AG04449 (cell line): Measurements from ENCODE around the gene KRTAP10-4.
"Not testable (repeated sequence)": the region's sequence is repeated elsewhere in the genome, so short reads cannot be mapped to it uniquely, and the experiment has no call there.

Experiments
- CTCF ChIA-PET: fragments of 350-600 bp; formaldehyde crosslinking; extraction: SDS; loops from one replicate; lab custom pipeline; 2021; ENCODE audit warnings: antibody characterized with exemption; lab: Yijun Ruan, JAX
- POLR2A ChIA-PET: fragments of 400-600, 350-600 bp; formaldehyde crosslinking; extraction: SDS; loops from one replicate; lab custom pipeline; 2020; ENCODE audit warnings: antibody characterized with exemption, inconsistent platforms; lab: Yijun Ruan, JAX
- DNase-seq: peaks from one replicate; pipeline ENCODE4 v3.0.0-alpha.2; 2010; ENCODE audit warnings: low read depth, low spot score
- H3K4me3 ChIP-seq: 2 replicates; pipeline ENCODE4 v1.5.1; 2011; ENCODE audit warnings: low read depth, mild to moderate bottlenecking, control low read depth, low read length
- TF ChIP-seq, protein P1 (sequence below): IDR thresholded peaks from one replicate; pipeline ENCODE4 v1.5.1; 2011; ENCODE audit warnings: mild to moderate bottlenecking, moderate library complexity, low read length, control low read depth, inconsistent platforms; ENCODE audit not compliant: insufficient read depth; ENCODE audit errors: missing control alignments

KRTAP10-4 gene

DNA sequence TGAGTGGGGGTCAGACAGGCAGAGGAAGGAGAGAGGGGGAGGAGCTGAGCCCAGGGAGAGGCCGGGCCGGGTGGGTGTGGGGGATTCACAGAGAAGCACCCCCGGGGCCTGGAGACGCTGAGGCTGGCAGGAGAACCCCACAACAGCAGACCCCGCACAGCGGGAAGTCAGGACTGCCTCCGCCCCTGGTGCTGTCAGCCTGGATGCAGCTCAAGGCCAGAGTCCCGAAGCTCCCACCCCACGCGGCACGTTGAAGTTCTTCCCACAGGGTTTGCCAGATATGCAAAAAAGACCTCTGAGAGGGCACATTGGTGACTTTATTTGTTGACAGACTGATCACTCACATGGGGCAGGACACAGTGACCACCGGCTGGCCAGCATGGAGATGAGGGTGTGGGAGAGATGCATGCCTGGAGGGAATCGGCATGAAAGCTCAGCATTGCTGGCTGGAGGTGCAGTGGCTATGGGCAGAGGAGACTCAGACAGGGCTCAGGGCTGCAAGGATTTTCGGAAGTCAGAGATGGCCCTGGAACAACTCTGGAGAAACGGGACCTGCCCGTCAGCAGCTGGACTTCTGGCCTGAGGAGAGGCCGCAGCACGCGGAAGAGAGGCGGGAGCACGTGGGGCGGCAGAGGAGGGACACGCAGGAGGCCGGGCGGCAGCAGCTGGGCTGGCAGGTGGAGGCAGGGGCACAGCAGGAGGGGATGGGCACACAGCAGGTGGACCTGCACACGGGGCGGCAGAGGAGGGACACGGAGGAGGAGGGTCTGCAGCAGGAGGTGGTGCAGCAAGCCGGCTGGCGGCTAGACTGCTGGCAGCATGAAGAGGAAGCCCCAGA is 15.8 kb upstream of the KRTAP10-4 start:
- ChIA-PET POLR2A (no interaction called here), CTCF (no interaction called here)
- DNase-seq, result no peak
- TF ChIP-seq, protein P1, sequence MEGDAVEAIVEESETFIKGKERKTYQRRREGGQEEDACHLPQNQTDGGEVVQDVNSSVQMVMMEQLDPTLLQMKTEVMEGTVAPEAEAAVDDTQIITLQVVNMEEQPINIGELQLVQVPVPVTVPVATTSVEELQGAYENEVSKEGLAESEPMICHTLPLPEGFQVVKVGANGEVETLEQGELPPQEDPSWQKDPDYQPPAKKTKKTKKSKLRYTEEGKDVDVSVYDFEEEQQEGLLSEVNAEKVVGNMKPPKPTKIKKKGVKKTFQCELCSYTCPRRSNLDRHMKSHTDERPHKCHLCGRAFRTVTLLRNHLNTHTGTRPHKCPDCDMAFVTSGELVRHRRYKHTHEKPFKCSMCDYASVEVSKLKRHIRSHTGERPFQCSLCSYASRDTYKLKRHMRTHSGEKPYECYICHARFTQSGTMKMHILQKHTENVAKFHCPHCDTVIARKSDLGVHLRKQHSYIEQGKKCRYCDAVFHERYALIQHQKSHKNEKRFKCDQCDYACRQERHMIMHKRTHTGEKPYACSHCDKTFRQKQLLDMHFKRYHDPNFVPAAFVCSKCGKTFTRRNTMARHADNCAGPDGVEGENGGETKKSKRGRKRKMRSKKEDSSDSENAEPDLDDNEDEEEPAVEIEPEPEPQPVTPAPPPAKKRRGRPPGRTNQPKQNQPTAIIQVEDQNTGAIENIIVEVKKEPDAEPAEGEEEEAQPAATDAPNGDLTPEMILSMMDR, result no peak
- H3K4me3 ChIP-seq, result no peak overlapping the region

DNA sequence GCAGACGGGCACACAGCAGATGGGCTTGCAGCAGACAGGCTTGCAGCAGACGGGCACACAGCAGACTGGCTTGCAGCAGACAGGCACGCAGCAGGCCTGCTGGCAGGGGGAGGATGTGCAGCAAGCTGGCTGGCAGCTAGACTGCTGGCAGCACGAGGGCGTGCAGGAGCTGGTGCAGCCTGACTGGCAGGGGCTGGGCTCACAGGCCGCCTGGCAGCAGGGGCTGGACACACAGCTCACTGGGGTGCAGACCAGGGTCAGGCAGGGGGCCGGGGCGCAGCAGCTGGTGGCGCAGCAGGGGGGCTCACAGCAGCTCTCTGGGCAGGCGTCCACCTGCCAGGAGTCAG is 15.2 kb upstream of the KRTAP10-4 start:
- H3K4me3 ChIP-seq, DNase-seq, POLR2A ChIA-PET, CTCF ChIA-PET: not testable (repeated sequence)

DNA sequence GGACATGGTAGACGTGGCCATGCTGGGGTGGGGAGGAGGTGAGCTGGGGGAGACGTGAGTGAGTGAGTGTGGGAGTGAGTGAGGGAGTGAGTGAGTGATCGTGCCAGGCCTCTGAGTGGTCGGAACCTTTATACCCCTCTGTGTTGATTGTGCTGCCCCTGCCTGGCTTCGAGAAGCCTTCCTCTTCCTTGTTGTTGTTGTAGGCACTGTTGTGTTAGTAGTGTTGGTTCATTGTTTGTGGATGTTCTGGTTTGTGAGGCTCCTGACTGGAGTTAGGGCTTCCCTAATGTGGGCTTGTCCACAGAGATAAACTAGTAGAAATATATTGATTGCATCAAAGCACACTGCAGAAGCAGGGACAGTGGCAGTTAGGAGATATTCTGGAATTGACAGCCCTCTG is 14.8 kb upstream of the KRTAP10-4 start, which contains the start of gene KRTAP10-3:
Gene KRTAP10-3, minus strand, starts transcription at position 101 of the 400 bp plus-strand sequence. Its CDS starts 80 bp downstream, at position 21.
- H3K4me3 ChIP-seq, result no peak within 1 kb of the TSS
- TF ChIP-seq, protein P1, result no peak
- CTCF ChIA-PET, result no interaction called here
- POLR2A ChIA-PET, result no interaction called here
- DNase-seq, result no peak

DNA sequence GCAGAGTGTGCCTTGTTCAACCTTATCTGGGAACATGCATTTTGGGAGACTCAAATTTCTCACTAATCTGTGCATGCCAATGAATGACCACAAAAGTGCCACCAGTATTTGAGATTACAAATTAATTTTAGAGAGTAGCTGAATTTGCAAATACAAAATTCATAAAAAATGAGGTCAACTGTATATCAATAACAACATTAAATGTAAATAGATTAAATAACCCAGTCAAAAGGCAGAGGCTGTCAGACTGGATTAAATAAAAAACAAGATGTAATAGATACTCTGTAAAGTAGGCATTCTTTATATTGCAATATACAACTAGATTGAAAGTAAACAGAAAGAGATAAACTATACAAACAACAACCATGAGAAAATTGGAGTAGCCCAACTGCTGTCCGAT is 9.4 kb upstream of the KRTAP10-4 start:
- DNase-seq, result no peak
- ChIA-PET POLR2A (no interaction called here), CTCF (no interaction called here)
- TF ChIP-seq, protein P1, result no peak
- H3K4me3 ChIP-seq, result no peak overlapping the region

DNA sequence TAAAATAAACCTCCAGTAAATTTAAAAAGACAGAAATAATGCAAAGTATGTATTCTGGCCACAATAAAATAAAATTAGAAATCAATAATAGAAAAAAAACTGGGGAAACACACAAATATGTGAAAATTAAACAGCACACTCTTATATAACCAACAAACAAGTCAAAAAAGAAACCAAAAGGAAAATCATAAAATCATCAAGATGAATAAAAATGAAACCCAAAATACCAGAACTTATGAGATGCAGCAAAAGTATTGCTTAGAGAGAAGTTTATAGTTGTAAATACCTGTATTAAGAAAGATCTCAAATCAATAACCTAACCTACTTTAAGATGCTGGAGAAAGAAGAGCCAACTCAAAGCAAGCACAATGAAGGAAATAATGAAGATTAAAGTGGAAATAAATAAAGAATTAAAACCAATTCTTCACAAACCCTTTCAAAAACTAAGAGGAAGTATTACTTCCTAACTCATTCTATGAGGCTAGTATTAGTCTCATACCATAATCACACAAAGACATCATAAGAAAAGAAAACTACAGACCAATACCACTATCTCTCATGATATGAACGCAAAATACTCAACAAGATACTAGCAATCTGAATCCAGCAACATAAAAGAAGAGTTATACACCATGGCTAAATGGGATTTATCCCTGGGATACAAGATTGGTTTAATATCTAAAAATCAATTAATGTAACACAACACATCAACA is 8.5 kb upstream of the KRTAP10-4 start:
- DNase-seq, result no peak
- TF ChIP-seq, protein P1, result no peak
- ChIA-PET CTCF (no interaction called here), POLR2A (no interaction called here)
- no peak overlapping the region for H3K4me3 ChIP-seq

DNA sequence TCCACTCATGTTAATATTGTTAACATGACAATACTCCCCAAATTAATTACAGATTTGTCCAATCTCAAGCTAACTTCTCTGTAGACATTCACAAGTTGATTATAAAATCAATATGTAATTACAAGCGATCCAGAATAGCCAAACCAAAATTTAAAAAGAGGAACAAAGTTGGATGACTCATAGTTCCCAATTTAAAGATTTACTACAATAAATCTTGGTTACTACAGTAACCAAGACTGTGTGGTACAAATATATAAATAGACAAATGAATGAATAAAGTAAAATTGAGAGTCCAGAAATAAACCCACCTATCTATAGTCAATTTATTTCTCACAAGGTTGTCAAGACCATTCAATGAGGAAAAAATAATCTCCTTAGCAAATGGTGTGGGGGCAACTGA is 7.1 kb upstream of the KRTAP10-4 start:
- POLR2A ChIA-PET, result no interaction called here
- TF ChIP-seq, protein P1, result no peak
- no peak for DNase-seq
- CTCF ChIA-PET, result no interaction called here
- no peak overlapping the region for H3K4me3 ChIP-seq
